ENCODE results near the gene SMYD3. TPM values are rescaled to one million over a fixed set of nuclear protein-coding genes. Genes with fewer than 3 reads are reported as not detected.
"Not testable (repeated sequence)": the region's sequence is repeated elsewhere in the genome, so short reads cannot be mapped to it uniquely, and the experiment has no call there.

SMYD3 gene
- total RNA-seq, 1 donor: 171 TPM

DNA sequence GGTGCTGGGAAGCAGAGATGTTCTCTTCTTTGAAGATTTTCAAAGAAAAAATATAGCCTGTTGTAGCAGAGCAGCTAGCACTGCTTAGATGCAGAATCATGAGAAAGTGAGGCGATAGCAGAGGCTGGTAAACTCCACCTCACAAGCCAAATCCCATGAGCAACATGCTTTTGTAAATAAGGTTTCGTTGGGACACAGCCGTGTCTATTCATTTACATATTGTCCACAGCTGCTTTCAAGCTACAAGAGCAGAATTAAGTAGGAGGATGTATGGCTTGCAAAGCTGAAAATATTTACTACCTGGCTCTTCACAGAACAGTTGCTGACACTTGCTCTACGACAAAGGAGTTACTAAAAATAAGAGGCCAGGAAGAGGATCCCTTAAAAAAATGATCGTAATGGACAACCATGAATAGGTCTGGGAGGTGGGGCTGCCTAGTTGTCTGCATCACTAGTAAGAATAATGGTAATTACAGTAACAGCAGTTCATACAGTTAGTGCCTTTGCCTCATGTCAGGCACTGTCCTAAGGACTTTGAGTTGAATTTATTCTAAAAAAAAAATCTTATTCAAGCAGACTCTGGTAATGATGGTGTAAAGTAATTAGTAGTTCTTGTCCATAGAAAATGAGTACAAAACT lies 730.3 kb downstream of the SMYD3 start:
- no peak for DNase-seq (ENCODE audit: insufficient read length, low spot score, missing footprints)
- Histone ChIP-seq H3K9me3 (ENCODE audit: low read depth, low read length) (no peaks in the 10 kb centered on the region), H2AFZ (ENCODE audit: low read length) (no peak overlapping the region), H3K4me1 (ENCODE audit: insufficient read depth, low read length) (peaks cover 9% of the 10 kb centered on the region), H3K36me3 (ENCODE audit: insufficient read depth, low read length) (no peaks in the 10 kb centered on the region), H3K4me2 (ENCODE audit: insufficient read depth, low read length) (no peak overlapping the region), H3K27ac (ENCODE audit: low read depth, low read length) (no peak overlapping the region), H3K79me2 (ENCODE audit: insufficient read depth, low read length) (no peaks in the 10 kb centered on the region), H3K27me3 (ENCODE audit: insufficient read depth, low read length) (no peaks in the 10 kb centered on the region), H4K20me1 (ENCODE audit: insufficient read depth, low read length) (no peaks in the 10 kb centered on the region), H3K4me3 (ENCODE audit: insufficient read depth, low read length) (no peak overlapping the region)
- TF ChIP-seq, protein P1, sequence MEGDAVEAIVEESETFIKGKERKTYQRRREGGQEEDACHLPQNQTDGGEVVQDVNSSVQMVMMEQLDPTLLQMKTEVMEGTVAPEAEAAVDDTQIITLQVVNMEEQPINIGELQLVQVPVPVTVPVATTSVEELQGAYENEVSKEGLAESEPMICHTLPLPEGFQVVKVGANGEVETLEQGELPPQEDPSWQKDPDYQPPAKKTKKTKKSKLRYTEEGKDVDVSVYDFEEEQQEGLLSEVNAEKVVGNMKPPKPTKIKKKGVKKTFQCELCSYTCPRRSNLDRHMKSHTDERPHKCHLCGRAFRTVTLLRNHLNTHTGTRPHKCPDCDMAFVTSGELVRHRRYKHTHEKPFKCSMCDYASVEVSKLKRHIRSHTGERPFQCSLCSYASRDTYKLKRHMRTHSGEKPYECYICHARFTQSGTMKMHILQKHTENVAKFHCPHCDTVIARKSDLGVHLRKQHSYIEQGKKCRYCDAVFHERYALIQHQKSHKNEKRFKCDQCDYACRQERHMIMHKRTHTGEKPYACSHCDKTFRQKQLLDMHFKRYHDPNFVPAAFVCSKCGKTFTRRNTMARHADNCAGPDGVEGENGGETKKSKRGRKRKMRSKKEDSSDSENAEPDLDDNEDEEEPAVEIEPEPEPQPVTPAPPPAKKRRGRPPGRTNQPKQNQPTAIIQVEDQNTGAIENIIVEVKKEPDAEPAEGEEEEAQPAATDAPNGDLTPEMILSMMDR (IDR thresholded peaks at IDR 0.05; ENCODE audit: extremely low read depth, low read depth, low read length): no peak

DNA sequence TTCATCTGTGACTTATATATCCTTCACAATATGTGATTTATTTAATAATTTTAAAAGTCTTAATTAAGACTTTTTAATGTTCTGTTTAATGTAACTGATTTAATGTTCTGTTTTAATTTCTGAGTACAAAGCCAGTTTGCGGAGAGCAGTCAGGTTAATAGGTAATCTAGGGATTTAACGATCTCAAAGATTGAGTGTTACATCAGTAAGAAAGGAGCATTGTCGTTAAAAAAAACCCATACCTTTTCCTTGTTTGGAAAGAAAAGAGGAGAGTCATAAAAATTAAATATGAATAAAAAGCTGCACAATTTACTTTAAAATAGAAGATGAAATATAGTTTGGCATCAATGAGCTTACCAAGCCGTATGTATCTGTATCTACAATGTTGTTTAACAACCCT lies 730.9 kb downstream of the SMYD3 start:
- H3K27ac ChIP-seq (ENCODE audit: low read depth, low read length): no peak overlapping the region
- no peaks in the 10 kb centered on the region for H3K9me3 ChIP-seq (ENCODE audit: low read depth, low read length)
- H3K36me3 ChIP-seq (ENCODE audit: insufficient read depth, low read length): no peaks in the 10 kb centered on the region
- no peak overlapping the region for H3K4me3 ChIP-seq (ENCODE audit: insufficient read depth, low read length)
- no peaks in the 10 kb centered on the region for H3K79me2 ChIP-seq (ENCODE audit: insufficient read depth, low read length)
- H2AFZ ChIP-seq (ENCODE audit: low read length): no peak overlapping the region
- DNase-seq (ENCODE audit: insufficient read length, low spot score, missing footprints): no peak
- TF ChIP-seq, protein P1 (IDR thresholded peaks at IDR 0.05; ENCODE audit: extremely low read depth, low read depth, low read length): no peak
- no peaks in the 10 kb centered on the region for H3K27me3 ChIP-seq (ENCODE audit: insufficient read depth, low read length)
- no peak overlapping the region for H3K4me2 ChIP-seq (ENCODE audit: insufficient read depth, low read length)
- peaks cover 14% of the 10 kb centered on the region for H3K4me1 ChIP-seq (ENCODE audit: insufficient read depth, low read length)
- H4K20me1 ChIP-seq (ENCODE audit: insufficient read depth, low read length): no peaks in the 10 kb centered on the region

DNA sequence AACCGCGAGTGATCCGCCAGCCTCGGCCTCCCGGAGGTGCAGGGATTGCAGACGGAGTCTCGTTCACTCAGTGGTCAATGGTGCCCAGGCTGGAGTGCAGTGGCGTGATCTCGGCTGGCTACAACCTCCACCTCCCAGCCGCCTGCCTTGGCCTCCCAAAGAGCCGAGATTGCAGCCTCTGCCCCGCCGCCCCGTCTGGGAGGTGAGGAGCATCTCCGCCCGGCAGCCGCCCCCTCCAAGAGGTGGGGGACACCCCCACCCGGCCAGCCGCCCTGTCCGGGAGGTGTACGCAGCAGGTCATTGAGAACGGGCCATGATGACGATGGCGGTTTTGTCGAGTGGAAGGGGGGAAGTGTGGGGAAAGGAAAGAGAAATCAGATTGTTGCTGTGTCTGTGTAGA lies 732.1 kb downstream of the SMYD3 start:
- not testable (repeated sequence) for H3K9me3 ChIP-seq (ENCODE audit: low read depth, low read length); H3K4me2 ChIP-seq (ENCODE audit: insufficient read depth, low read length); H4K20me1 ChIP-seq (ENCODE audit: insufficient read depth, low read length); DNase-seq (ENCODE audit: insufficient read length, low spot score, missing footprints); H3K27ac ChIP-seq (ENCODE audit: low read depth, low read length); H3K27me3 ChIP-seq (ENCODE audit: insufficient read depth, low read length); H3K36me3 ChIP-seq (ENCODE audit: insufficient read depth, low read length); H3K4me3 ChIP-seq (ENCODE audit: insufficient read depth, low read length); H2AFZ ChIP-seq (ENCODE audit: low read length); H3K79me2 ChIP-seq (ENCODE audit: insufficient read depth, low read length)
- peaks cover 24% of the 10 kb centered on the region for H3K4me1 ChIP-seq (ENCODE audit: insufficient read depth, low read length)

DNA sequence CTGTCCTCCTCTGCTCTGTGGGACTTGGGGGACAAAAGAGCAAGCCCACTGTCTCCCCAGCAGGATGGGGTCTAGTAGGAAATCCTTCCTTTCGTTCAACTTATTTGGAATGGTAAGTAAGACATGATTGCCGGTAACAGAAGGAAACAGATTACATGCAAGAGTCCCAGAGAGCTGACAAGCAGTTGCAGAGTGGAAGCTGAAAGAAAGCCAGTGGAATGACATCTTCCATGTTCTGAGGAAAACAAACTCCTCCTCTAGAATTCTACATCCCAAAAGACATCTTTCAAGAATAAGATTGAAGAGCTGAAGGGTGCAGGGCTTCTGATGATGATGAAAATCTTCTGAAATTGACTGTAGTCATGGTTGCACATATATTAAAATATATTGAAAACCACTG lies 732.9 kb downstream of the SMYD3 start:
- DNase-seq (ENCODE audit: insufficient read length, low spot score, missing footprints): no peak
- Histone ChIP-seq H3K36me3 (ENCODE audit: insufficient read depth, low read length) (no peaks in the 10 kb centered on the region), H2AFZ (ENCODE audit: low read length) (no peak overlapping the region), H4K20me1 (ENCODE audit: insufficient read depth, low read length) (no peaks in the 10 kb centered on the region), H3K9me3 (ENCODE audit: low read depth, low read length) (no peaks in the 10 kb centered on the region), H3K27ac (ENCODE audit: low read depth, low read length) (no peak overlapping the region), H3K27me3 (ENCODE audit: insufficient read depth, low read length) (no peaks in the 10 kb centered on the region), H3K4me3 (ENCODE audit: insufficient read depth, low read length) (no peak overlapping the region), H3K79me2 (ENCODE audit: insufficient read depth, low read length) (no peaks in the 10 kb centered on the region), H3K4me2 (ENCODE audit: insufficient read depth, low read length) (no peak overlapping the region), H3K4me1 (ENCODE audit: insufficient read depth, low read length) (peaks cover 28% of the 10 kb centered on the region)
- TF ChIP-seq, protein P1 (IDR thresholded peaks at IDR 0.05; ENCODE audit: extremely low read depth, low read depth, low read length): no peak
